ENCODE results near the gene PLEKHA5.

- no peak for TF ChIP-seq CTCF (IDR thresholded peaks at IDR 0.05)
- no peak for TF ChIP-seq POLR2A (IDR thresholded peaks at IDR 0.05)
Measured at GRCh38 chr12:19142499-19142898, 13.0 kb downstream of the PLEKHA5 start.
